K562 (cell line): ENCODE measurements around the gene DMD.

Experiments
- ATF6 ChIP-seq: sonication (generic); formaldehyde crosslinking; IDR thresholded peaks from 2 replicates; pipeline ENCODE4 v1.4.0; 2020; ENCODE audit warnings: mild to moderate bottlenecking, missing genetic modification reagents
- RAD21 ChIP-seq, 2 experiments: fragments of 250-450 bp in 1 of 2; fragments of 450-650 bp in 1 of 2; sonication (Bioruptor Pico) in 1 of 2; formaldehyde crosslinking in 1 of 2; IDR thresholded peaks in 1 of 2; conservative IDR thresholded peaks in 1 of 2; 2 replicates each; pipeline versions ENCODE4 v1.4.0 to v1.8.0; 2020 to 2022; ENCODE audit warnings: mild to moderate bottlenecking in 2 of 2, moderate library complexity in 1 of 2
- TEAD4 ChIP-seq, 2 experiments: sonication (generic) in 1 of 2; formaldehyde crosslinking in 1 of 2; IDR thresholded peaks; 2 replicates each; pipeline versions ENCODE4 v1.6.1 to v1.8.0; 2012 to 2022; ENCODE audit warnings: borderline replicate concordance in 1 of 2, inconsistent platforms in 1 of 2, low read length in 1 of 2, mild to moderate bottlenecking in 1 of 2, missing genetic modification reagents in 1 of 2

- TF ChIP-seq ATF6 (CRISPR knock-in tag) = no peak
- no peak for TF ChIP-seq TEAD4 (IDR thresholded peaks at IDR 0.05; ENCODE audit: low read length)
- no peak for TF ChIP-seq TEAD4 (CRISPR knock-in tag; IDR thresholded peaks at IDR 0.05; ENCODE audit: borderline replicate concordance)
- TF ChIP-seq RAD21 (CRISPR knock-in tag; conservative IDR thresholded peaks at IDR 0.05 in 1 of 2, IDR thresholded peaks at IDR 0.05 in 1 of 2) = no peak
These were observed 317.6 kb downstream of the DMD start for GRCh38 chrX:32893751-32894150.
